K562 (cell line): ENCODE measurements around the gene ERVFRD-1.

Experiments used
- CHD1 ChIP-seq: fragments of 200-600 bp; sonication (generic); IDR thresholded peaks from one replicate; pipeline ENCODE4 v1.6.1; 2012; ENCODE audit warnings: mild to moderate bottlenecking, moderate library complexity, low read length, inconsistent platforms
- CHD2 ChIP-seq: IDR thresholded peaks from 2 replicates; pipeline ENCODE4 v1.6.1; 2011; ENCODE audit warnings: low read depth, low read length
- ETV5 ChIP-seq: sonication (generic); formaldehyde crosslinking; IDR thresholded peaks from 2 replicates; pipeline ENCODE4 v1.4.0; 2020; ENCODE audit warnings: low read depth, mild to moderate bottlenecking, missing genetic modification reagents
- MED1 ChIP-seq: sonication (generic); formaldehyde crosslinking; IDR thresholded peaks from 2 replicates; pipeline ENCODE4 v1.8.1; 2023; ENCODE audit warnings: missing genetic modification reagents, borderline replicate concordance
- MYNN ChIP-seq, 2 experiments: sonication (generic); formaldehyde crosslinking in 1 of 2; IDR thresholded peaks; 2 replicates each; pipeline versions ENCODE4 v1.5.0 to v1.6.1; 2016 to 2020; ENCODE audit warnings: antibody characterized with exemption in 1 of 2, missing genetic modification reagents in 1 of 2
- NELFE ChIP-seq: IDR thresholded peaks from 2 replicates; pipeline ENCODE4 v1.6.1; 2011; ENCODE audit warnings: mild to moderate bottlenecking; ENCODE audit not compliant: insufficient read depth, insufficient read length
- NR2C1 ChIP-seq, 2 experiments: fragments of 450-650 bp; IDR thresholded peaks; 2 replicates each; pipeline ENCODE4 v1.6.1; 2017; ENCODE audit warnings: mild to moderate bottlenecking in 2 of 2, antibody characterized with exemption in 1 of 2, inconsistent platforms in 1 of 2, missing compliant biosample characterization in 1 of 2, missing genetic modification characterization in 1 of 2
- TRIM28 ChIP-seq: fragments of 450-650 bp; IDR thresholded peaks from 2 replicates; pipeline ENCODE4 v1.6.1; 2017
- ZFX ChIP-seq: sonication (generic); formaldehyde crosslinking; IDR thresholded peaks from 2 replicates; pipeline ENCODE4 v1.8.0; 2022; ENCODE audit warnings: mild to moderate bottlenecking, missing genetic modification reagents, moderate library complexity
- ZNF57 ChIP-seq: fragments of 450-650 bp; formaldehyde crosslinking; IDR thresholded peaks from 2 replicates; pipeline ENCODE4 v1.4.0; 2020; ENCODE audit warnings: mild to moderate bottlenecking, moderate library complexity
- TF ChIP-seq, protein P1 (sequence below), 3 experiments: IDR thresholded peaks in 2 of 3; conservative IDR thresholded peaks in 1 of 3; 2 replicates each; pipeline ENCODE4 v1.5.1; 2011 to 2012; ENCODE audit warnings: low read length in 3 of 3, mild to moderate bottlenecking in 3 of 3, control low read depth in 2 of 3, improper control_type of control experiment in 1 of 3, inconsistent platforms in 1 of 3, low read depth in 1 of 3, mixed read lengths in 1 of 3, moderate library complexity in 1 of 3; ENCODE audit not compliant: insufficient read depth in 2 of 3
- TF ChIP-seq, protein P2 (sequence below): fragments of 450-650 bp; IDR thresholded peaks from 2 replicates; pipeline ENCODE4 v1.6.1; 2016; ENCODE audit warnings: missing biosample characterization, missing genetic modification characterization
- TF ChIP-seq, protein P3 (sequence below), 2 experiments: fragments of 450-650 bp in 1 of 2; sonication (generic) in 1 of 2; formaldehyde crosslinking; conservative IDR thresholded peaks; 2 replicates each; pipeline versions ENCODE4 v1.4.0 to v1.8.1; 2020 to 2022; ENCODE audit warnings: mild to moderate bottlenecking in 1 of 2, missing genetic modification reagents in 1 of 2

DNA sequence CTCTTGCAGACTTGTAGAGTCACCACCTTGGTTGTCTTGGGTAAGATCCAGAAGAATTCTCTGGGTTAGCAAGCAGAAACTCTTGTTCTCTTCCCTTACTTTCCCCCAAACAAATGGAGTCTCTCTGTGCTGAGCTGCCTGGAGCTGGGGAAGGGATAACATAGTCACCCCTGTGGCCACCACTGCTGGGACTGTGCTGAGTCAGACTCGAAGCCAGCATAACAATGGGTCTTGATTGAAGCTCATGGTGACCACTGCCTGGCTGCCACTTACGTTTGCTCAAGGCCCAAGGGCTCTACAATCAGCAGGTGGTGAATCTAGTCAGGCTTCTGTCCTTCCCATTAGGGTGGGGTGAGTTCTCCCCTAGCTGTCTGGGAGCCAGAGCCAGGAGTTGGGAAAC is 15.4 kb upstream of the ERVFRD-1 start:
- no peak for TF ChIP-seq ETV5 (CRISPR knock-in tag)
- TF ChIP-seq, protein P1, sequence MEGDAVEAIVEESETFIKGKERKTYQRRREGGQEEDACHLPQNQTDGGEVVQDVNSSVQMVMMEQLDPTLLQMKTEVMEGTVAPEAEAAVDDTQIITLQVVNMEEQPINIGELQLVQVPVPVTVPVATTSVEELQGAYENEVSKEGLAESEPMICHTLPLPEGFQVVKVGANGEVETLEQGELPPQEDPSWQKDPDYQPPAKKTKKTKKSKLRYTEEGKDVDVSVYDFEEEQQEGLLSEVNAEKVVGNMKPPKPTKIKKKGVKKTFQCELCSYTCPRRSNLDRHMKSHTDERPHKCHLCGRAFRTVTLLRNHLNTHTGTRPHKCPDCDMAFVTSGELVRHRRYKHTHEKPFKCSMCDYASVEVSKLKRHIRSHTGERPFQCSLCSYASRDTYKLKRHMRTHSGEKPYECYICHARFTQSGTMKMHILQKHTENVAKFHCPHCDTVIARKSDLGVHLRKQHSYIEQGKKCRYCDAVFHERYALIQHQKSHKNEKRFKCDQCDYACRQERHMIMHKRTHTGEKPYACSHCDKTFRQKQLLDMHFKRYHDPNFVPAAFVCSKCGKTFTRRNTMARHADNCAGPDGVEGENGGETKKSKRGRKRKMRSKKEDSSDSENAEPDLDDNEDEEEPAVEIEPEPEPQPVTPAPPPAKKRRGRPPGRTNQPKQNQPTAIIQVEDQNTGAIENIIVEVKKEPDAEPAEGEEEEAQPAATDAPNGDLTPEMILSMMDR (IDR thresholded peaks at IDR 0.05 in 2 of 3, conservative IDR thresholded peaks at IDR 0.05 in 1 of 3; ENCODE audit: insufficient read depth in 2 of 3, low read depth in 1 of 3, low read length in 3 of 3) = no peak
- TF ChIP-seq MED1 (CRISPR knock-in tag) = no peak
- no peak for TF ChIP-seq ZFX (CRISPR knock-in tag)
- no peak for TF ChIP-seq NELFE
- no peak for TF ChIP-seq ZNF57 (CRISPR knock-in tag)
- TF ChIP-seq TRIM28 = no peak
- no peak for TF ChIP-seq NR2C1 (IDR thresholded peaks at IDR 0.05)
- no peak for TF ChIP-seq NR2C1 (tag; IDR thresholded peaks at IDR 0.05)
- TF ChIP-seq, protein P2, sequence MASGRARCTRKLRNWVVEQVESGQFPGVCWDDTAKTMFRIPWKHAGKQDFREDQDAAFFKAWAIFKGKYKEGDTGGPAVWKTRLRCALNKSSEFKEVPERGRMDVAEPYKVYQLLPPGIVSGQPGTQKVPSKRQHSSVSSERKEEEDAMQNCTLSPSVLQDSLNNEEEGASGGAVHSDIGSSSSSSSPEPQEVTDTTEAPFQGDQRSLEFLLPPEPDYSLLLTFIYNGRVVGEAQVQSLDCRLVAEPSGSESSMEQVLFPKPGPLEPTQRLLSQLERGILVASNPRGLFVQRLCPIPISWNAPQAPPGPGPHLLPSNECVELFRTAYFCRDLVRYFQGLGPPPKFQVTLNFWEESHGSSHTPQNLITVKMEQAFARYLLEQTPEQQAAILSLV = no peak
- TF ChIP-seq CHD1 = no peak
- TF ChIP-seq, protein P3, sequence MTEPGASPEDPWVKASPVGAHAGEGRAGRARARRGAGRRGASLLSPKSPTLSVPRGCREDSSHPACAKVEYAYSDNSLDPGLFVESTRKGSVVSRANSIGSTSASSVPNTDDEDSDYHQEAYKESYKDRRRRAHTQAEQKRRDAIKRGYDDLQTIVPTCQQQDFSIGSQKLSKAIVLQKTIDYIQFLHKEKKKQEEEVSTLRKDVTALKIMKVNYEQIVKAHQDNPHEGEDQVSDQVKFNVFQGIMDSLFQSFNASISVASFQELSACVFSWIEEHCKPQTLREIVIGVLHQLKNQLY (CRISPR knock-in tag; conservative IDR thresholded peaks at IDR 0.05) = no peak
- TF ChIP-seq CHD2 = no peak
- no peak for TF ChIP-seq MYNN (IDR thresholded peaks at IDR 0.05)
- TF ChIP-seq MYNN (CRISPR knock-in tag; IDR thresholded peaks at IDR 0.05) = no peak
